Coronary artery (tissue), 2 donors: Measurements from ENCODE around the gene CLNS1A.
"Not testable (repeated sequence)": the region's sequence is repeated elsewhere in the genome, so short reads cannot be mapped to it uniquely, and the experiment has no call there.

Experiments used
- DNase-seq: peaks from one replicate; pipeline ENCODE4 v3.0.0-alpha.2; 2017; ENCODE audit warnings: low spot score
- H3K27ac ChIP-seq, 2 donors: fragments of 200-600 bp; sonication (generic); one replicate each; pipeline ENCODE4 v1.5.1; 2016 to 2019
- H3K4me3 ChIP-seq: fragments of 200-600 bp; sonication (generic); 2 replicates; pipeline ENCODE4 v1.5.1; 2016; ENCODE audit warnings: mild to moderate bottlenecking, moderate library complexity
- CTCF ChIP-seq: fragments of 200-600 bp; sonication (generic); IDR thresholded peaks from one replicate; pipeline ENCODE4 v1.5.1; 2019; ENCODE audit warnings: antibody characterized with exemption

CLNS1A gene

GRCh38 chr11:77580712-77581337 lies 56.8 kb downstream of the CLNS1A start:
- Histone ChIP-seq H3K27ac (no peak overlapping the region), H3K4me3 (no peak overlapping the region)
- no peak for TF ChIP-seq CTCF
- no peak for DNase-seq

- not testable (repeated sequence) for H3K27ac ChIP-seq, H3K4me3 ChIP-seq, DNase-seq
Measured at GRCh38 chr11:77575428-77575827, 62.2 kb downstream of the CLNS1A start.

GRCh38 chr11:77570896-77571295 lies 66.7 kb downstream of the CLNS1A start:
- DNase-seq, H3K4me3 ChIP-seq, H3K27ac ChIP-seq: not testable (repeated sequence)

- no peak overlapping the region for H3K27ac ChIP-seq
- no peak for TF ChIP-seq CTCF
- no peak overlapping the region for H3K4me3 ChIP-seq
- no peak for DNase-seq
Measured at GRCh38 chr11:77569676-77570070, 67.9 kb downstream of the CLNS1A start.

- H3K27ac ChIP-seq = no peak overlapping the region
- TF ChIP-seq CTCF = no peak
- no peak overlapping the region for H3K4me3 ChIP-seq
- DNase-seq = no peak
Measured at GRCh38 chr11:77568916-77569675, 68.5 kb downstream of the CLNS1A start.

GRCh38 chr11:77568306-77568705 lies 69.3 kb downstream of the CLNS1A start:
- no peak overlapping the region for H3K4me3 ChIP-seq
- DNase-seq = no peak
- no peak for TF ChIP-seq CTCF
- no peak overlapping the region for H3K27ac ChIP-seq
